HG02623 (cell line): ENCODE measurements around the gene IL1RL1.

Source experiments
- ATAC-seq: cut with Tn5 transposase; IDR thresholded peaks from one replicate; pipeline ENCODE4 v1.9.1; 2021; ENCODE audit warnings: moderate library complexity; ENCODE audit not compliant: unreplicated experiment

IL1RL1 gene

DNA sequence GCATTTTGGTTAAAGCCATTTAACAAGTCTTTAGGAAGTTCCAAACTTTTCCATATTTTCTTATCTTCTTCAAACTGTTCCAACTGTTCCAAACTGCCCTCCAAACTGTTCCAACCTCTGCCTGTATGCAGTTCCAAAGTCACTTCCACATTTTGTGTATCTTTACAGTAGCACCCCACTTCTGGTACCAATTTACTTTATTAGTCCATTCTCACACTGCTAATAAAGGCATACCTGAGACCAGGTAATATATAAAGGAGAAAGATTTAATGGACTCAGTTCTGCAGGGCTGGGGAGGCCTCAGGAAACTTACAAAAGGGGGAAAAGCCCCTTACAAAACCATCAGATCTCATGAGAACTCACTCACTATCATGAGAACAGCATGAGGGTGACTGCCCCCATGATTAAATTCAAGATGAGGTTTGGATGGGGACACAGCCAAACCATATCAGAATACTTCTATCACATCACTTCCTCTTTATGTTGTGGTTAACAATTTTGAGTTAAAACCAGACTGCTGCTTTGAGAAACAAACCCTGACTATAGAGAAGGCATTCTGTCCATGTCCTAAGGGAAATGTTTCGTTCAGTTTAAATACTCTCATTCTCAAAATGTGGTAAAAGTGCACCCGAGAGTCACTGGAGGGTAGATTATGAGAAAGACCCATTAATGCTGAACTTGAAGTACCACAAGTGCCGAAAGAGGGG, 55.2 kb downstream of the IL1RL1 start:
- ATAC-seq, result peak; percentile 62

DNA sequence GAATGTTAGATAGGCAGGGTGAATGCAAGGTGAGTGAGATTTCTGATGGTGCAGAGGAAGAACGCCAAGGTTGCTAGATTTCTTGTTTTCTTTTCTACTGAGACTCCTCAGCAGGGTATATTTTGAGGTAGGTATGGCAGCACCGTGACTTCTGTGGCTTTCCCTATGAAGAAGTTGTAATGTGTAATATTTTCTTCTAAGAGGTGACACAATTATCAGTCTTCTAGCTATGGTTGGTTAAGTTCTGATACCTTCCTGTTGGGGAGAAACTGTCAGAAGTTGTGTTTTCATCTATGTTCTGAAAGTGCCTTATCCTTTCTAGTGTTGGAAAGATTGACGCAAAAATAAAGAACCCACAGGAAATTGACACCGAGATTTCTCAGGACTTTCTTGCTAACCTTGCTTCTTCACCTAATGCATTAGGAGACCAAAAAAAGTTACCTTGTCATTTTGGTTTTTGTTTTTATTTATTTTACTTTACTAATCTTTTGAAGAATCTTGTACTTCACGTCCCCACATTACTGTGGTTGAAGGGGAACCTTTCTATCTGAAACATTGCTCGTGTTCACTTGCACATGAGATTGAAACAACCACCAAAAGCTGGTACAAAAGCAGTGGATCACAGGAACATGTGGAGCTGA, 56.1 kb downstream of the IL1RL1 start:
- ATAC-seq, result peak; percentile 61

DNA sequence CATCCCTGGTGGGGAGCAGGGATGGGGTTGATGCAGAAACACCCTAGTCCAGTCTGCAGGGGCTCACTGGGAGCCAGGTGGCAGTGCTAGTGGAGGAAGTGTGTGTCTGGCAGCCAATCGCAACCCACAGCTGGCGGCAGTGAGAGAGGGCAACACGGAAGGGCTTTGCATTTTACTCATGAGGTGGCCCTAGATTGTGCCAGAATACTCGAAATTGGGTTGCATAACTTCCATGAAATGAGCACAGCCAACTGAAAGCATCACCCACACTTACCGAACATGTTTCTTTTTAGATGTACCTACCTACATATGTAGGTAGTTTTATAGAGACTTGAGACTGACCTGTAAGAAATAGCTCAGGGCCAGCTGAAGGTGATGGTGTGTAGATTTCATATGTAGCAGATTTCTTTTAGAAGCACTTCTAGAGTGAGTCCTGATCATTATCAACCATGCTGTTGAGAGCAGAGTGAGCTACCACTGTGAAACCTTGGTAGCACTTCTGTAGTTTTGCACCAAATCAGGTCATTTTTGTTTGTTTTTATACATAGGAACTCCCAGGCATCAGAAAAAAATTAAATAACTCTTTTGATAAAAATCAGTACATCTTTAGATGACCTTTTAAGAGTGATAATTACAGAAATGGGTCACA, 57.2 kb downstream of the IL1RL1 start:
- no peak for ATAC-seq

- no peak for ATAC-seq
Observed at GRCh38 chr2:102369866-102370265, 58.5 kb downstream of the IL1RL1 start.

- ATAC-seq, result no peak
Observed at GRCh38 chr2:102376052-102376591, 64.8 kb downstream of the IL1RL1 start.

DNA sequence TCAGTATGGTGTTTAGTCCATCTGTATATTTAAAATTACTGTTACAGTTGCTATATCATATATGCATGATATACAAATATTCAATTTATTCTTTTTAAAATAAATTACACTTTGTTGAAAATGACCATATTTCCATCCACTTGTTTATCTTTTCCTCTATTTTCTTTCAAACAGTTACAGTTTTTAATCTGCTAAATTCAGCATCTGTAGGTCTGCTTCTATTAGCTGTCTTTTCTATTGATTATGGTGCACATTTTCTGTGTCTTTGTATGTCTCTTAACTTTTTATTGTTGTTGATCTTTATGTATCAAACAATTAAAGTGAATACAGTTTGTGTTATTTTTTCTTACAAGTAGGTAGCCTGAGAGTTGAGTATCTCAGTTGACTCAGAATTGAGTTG, 72.4 kb downstream of the IL1RL1 start:
- no peak for ATAC-seq

- ATAC-seq, result no peak
Observed at GRCh38 chr2:102385522-102385921, 74.2 kb downstream of the IL1RL1 start.

- ATAC-seq, result no peak
Observed at GRCh38 chr2:102386004-102386403, 74.6 kb downstream of the IL1RL1 start.

GRCh38 chr2:102386867-102387541, 75.6 kb downstream of the IL1RL1 start:
- no peak for ATAC-seq

- ATAC-seq, result peak; percentile 38
Observed at GRCh38 chr2:102387763-102388546, 76.6 kb downstream of the IL1RL1 start.

- no peak for ATAC-seq
Observed at GRCh38 chr2:102391565-102391964, 80.2 kb downstream of the IL1RL1 start.

DNA sequence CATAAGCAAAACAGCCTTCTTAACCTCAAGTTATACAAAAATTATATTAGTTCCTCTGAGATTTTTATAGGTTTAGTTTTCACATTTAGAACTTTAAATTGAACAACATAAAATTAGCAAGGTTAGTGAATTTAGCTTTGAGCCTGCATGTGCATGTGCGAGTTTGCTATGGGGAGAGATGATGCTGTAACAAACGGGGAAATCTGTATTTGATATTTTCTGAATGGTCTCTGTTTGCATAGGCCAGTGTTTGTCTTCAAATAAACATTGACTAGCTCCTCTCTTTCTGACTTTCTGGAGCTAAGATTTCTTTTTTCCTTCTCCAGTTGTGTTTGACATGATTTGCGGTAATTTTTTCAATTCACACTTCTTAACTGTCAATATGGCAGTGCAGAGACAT, 80.7 kb downstream of the IL1RL1 start:
- ATAC-seq, result no peak

DNA sequence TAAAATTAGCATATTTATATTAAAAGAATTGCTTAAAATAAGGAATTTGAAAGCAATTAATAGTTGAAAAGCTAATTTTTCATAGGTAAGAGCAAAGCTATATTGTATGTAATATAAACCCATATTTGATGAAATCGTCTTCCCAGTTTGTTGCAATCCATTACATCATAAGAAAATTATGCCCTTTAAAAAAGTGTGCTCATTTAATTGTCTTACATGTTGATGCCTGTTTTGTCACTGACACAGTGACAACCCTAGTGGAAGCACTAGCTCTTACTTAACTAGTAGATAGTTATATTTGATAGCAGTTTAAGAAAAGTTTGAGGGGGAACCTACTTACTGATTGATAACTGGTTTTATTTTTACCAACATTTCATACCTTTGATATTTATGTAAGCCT, 81.6 kb downstream of the IL1RL1 start:
- ATAC-seq, result no peak

GRCh38 chr2:102396012-102396411, 84.6 kb downstream of the IL1RL1 start:
- ATAC-seq, result no peak

- no peak for ATAC-seq
Observed at GRCh38 chr2:102397209-102397608, 85.8 kb downstream of the IL1RL1 start.

DNA sequence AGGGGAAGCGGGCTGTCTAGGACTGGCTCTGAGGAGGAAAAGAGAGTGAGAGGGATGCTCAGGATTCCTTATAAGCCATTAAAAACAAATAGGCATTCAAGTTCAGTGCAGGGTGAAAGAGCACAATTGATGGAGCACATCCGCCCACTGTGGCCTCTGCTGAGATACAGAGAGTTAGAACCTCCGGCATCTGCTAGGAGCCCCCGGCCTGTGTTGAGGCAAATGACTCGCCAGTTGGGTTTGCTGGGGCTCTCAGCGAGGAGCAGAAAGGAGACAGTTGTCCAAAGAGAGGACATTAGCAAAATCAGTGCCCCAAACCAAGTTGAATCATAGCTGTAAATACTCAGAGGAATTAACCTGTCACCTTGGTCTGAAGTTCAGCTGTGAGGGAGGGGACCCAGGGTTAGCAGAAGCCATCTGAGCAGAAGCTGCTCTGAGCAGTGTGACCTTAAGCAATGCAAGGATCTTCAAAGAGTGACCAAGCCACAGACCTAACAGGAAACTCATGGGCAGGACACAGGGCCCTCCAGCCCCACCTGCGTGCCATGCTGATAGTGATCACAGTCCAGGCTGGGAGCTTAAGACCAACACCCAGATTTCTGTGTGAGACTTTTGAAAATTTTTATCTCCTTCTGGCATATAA, 88.3 kb downstream of the IL1RL1 start:
- no peak for ATAC-seq

DNA sequence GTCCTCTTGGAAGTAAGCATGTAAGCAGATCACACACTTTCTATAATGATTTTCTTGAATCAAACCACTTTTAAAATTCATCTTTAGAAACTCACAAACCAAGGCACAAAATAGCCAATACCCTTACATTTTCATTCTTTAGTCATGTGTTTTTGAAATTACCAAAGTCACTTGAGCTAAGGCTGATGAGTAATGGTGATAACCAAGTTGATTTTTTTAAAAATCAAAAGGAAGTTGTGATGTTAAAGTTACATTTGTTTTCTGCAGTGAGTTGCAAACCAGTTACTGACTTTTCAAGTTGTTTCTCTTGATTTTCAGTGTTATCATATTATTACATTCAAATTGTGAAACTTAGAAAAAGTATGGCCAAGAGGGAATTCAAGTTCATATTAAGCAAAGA, 90.1 kb downstream of the IL1RL1 start:
- no peak for ATAC-seq
